K562 treated with DMSO at 1 percent for 48 hours (cell line): Measurements from ENCODE around the gene TTC39B. TPM values are rescaled to one million over a fixed set of nuclear protein-coding genes. Genes with fewer than 3 reads are reported as not detected.

Source experiments
- total RNA-seq: library from RNA; unstranded; fragments of 300-600 nt; gene quantifications from 2 replicates; pipeline ENCODE4 v1.2.3, GENCODE V29; 2022; ENCODE audit warnings: low replicate concordance; ENCODE audit errors: extremely low read depth

TTC39B gene
- total RNA-seq, result not detected in 2 replicates

DNA sequence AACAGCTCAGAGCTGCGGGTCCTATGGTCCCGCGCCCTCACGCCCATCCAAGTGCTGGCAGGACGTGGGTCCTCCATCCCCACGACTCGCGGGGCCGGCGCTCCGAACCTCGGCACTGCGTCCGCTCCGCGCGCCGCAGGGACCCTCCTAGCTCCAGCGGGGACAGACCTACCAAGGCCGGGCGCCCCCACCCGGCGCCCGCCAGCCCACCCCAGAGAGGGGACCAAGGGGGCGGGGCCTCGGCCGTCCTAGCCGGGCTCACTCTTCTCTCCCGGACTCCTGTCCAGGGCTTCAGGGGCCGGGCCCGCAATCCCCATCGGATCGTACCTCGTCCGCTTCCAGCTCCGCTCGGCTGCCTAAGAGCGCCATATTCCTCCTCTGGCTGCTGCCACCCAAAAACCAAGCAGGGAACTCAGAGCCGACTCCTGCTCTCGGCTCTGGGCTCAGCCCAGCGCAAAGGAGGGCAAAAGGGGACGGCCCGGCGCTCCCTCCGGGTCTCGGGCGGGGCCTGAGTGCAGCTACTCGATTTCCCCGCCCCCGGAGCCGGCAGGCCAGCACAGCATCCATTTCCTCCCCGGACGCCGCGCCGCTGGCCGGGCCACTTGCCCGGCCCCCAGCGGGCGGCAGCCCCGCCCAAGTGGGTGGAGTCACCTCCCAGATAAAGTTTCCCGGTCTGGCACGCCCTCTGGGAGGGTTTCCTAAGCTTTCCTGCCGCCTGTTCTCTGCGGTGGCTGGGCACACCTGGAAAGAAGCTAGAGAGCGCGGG is at the start of gene TTC39B:
TSS of gene TTC39B (minus strand) at position 460 of the 766 bp plus-strand sequence. CDS start at position 369, 91 bp downstream.

Other genes starting within 250 kb of the TTC39B start
- not detected in 2 replicates for gene SNAPC3, start 115.7 kb upstream of the TTC39B start, total RNA-seq
- gene PSIP1, start 203.8 kb upstream of the TTC39B start, total RNA-seq, result not detected in 2 replicates
- not detected in 2 replicates for gene CCDC171, start 245.8 kb upstream of the TTC39B start, total RNA-seq